Osteocyte (in vitro differentiated cells): ENCODE measurements around the gene PANK1. TPM values are rescaled to one million over a fixed set of nuclear protein-coding genes. Genes with fewer than 3 reads are reported as not detected.

Experiments
- DNase-seq: peaks from one replicate; pipeline ENCODE4 v3.0.0; 2021; ENCODE audit warnings: mixed read lengths; ENCODE audit not compliant: unreplicated experiment; ENCODE audit errors: extremely low spot score
- H3K27ac Mint-ChIP-seq: one replicate; pipeline ENCODE4 v1.8.0; 2021; ENCODE audit warnings: mild to moderate bottlenecking, mixed read lengths; ENCODE audit not compliant: unreplicated experiment
- H3K27me3 Mint-ChIP-seq: one replicate; pipeline ENCODE4 v1.8.0; 2021; ENCODE audit warnings: mixed read lengths; ENCODE audit not compliant: unreplicated experiment
- H3K36me3 Mint-ChIP-seq: one replicate; pipeline ENCODE4 v1.8.0; 2021; ENCODE audit warnings: mixed read lengths; ENCODE audit not compliant: unreplicated experiment
- H3K4me1 Mint-ChIP-seq: one replicate; pipeline ENCODE4 v1.8.0; 2021; ENCODE audit warnings: mixed read lengths; ENCODE audit not compliant: unreplicated experiment
- H3K4me3 Mint-ChIP-seq: one replicate; pipeline ENCODE4 v1.8.0; 2021; ENCODE audit warnings: mild to moderate bottlenecking, moderate library complexity, mixed read lengths; ENCODE audit not compliant: unreplicated experiment
- H3K9me3 Mint-ChIP-seq: one replicate; pipeline ENCODE4 v1.8.0; 2021; ENCODE audit warnings: mixed read lengths; ENCODE audit not compliant: unreplicated experiment
- long read RNA-seq: library from polyadenylated mRNA; unstranded; transcript quantifications from one replicate; pipeline ENCODE4 v2.0.0, GENCODE V29; 2021
- total RNA-seq: library from RNA; stranded (reverse); gene quantifications from 2 replicates; pipeline ENCODE4 v1.2.1, GENCODE V29; 2021
- TF ChIP-seq, protein P1 (sequence below): fragments of 200-600 bp; sonication (generic); IDR thresholded peaks from 2 replicates; pipeline ENCODE4 v1.5.0; 2021; ENCODE audit warnings: antibody characterized with exemption, mild to moderate bottlenecking, moderate library complexity

Gene PANK1
- total RNA-seq: 6.6 and 7.4 TPM in 2 replicates
- long read RNA-seq, partial matches to known transcripts: 3 of 10 reads
- long read RNA-seq, other reads (novel, unspliced or antisense): 6 of 10 reads

DNA sequence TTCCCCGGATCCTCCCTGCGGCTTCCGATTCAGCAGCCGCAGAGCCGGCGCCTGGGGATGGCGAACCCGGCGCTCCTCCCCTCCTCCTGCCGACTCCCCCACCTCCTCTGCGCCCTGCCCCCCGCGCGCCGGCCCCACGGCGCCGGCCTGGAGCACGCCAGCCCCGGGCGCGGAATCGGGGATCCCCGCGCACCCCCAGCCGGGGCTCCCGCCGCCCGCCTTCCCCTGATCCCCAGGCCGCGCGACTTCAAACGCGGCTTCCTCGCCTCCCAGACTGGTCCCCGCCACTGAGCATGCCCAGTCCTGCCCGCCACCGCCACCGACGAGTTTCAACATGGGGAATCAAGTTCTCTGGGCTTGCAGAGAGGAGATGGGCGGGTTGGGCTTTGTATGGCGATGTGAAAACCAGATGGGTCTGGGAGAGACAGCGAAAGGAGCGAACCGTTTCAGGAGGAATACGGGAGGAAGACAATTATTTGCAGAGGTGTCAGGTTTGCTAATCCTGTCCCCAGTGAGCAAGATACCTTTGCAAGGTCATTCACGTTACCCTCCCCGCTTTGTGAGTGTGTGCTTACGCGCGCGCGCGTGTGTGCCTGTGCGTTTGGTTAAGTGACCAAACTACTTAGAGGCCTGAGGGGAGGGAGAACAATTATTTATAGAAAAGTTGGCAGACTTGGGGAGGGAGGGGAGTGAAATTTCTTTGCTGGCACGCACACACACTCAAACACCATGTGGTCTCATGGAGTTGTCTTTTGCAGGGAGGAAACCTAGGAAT is at the start of gene PANK1:
PANK1 (minus strand) TSS at position 276 of the 775 bp plus-strand sequence. CDS start 351 bp downstream, outside the sequence.
- H3K9me3 Mint-ChIP-seq: no peaks in the 10 kb centered on the region
- peak within 1 kb of the TSS; percentile 91 for H3K4me3 Mint-ChIP-seq
- peak; percentile 93 for DNase-seq
- H3K27ac Mint-ChIP-seq: peak within 1 kb of the TSS; percentile 93
- no peaks in the 10 kb centered on the region for H3K27me3 Mint-ChIP-seq
- H3K36me3 Mint-ChIP-seq: no peaks in the 10 kb centered on the region
- TF ChIP-seq, protein P1, sequence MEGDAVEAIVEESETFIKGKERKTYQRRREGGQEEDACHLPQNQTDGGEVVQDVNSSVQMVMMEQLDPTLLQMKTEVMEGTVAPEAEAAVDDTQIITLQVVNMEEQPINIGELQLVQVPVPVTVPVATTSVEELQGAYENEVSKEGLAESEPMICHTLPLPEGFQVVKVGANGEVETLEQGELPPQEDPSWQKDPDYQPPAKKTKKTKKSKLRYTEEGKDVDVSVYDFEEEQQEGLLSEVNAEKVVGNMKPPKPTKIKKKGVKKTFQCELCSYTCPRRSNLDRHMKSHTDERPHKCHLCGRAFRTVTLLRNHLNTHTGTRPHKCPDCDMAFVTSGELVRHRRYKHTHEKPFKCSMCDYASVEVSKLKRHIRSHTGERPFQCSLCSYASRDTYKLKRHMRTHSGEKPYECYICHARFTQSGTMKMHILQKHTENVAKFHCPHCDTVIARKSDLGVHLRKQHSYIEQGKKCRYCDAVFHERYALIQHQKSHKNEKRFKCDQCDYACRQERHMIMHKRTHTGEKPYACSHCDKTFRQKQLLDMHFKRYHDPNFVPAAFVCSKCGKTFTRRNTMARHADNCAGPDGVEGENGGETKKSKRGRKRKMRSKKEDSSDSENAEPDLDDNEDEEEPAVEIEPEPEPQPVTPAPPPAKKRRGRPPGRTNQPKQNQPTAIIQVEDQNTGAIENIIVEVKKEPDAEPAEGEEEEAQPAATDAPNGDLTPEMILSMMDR: no peak
- H3K4me1 Mint-ChIP-seq: peaks cover 28% of the 10 kb centered on the region

DNA sequence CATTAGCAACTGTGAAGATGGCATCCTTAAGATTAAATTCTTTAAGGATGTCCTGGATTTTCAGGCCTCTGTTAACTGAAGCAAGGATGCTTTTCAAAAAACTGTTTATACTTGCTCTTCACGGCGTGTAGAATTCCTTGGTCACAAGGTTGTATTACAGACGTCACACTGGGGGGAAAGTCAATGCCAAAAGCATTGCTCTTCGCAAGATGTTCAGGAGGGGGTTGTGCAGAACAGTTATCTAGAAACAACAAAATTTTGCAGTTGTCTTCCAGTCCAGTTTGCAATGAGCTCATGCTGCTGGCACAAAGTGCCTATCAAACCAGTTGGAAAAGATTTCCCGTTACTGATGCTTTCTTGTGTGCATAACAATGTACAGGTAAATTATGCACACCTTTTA is 48.1 kb upstream of the PANK1 start:
- H3K4me1 Mint-ChIP-seq: peaks cover 20% of the 10 kb centered on the region
- TF ChIP-seq, protein P1: no peak
- H3K9me3 Mint-ChIP-seq: no peaks in the 10 kb centered on the region
- no peak overlapping the region for H3K4me3 Mint-ChIP-seq
- peaks cover 6% of the 10 kb centered on the region for H3K36me3 Mint-ChIP-seq
- no peak overlapping the region for H3K27ac Mint-ChIP-seq
- H3K27me3 Mint-ChIP-seq: no peaks in the 10 kb centered on the region
- no peak for DNase-seq

DNA sequence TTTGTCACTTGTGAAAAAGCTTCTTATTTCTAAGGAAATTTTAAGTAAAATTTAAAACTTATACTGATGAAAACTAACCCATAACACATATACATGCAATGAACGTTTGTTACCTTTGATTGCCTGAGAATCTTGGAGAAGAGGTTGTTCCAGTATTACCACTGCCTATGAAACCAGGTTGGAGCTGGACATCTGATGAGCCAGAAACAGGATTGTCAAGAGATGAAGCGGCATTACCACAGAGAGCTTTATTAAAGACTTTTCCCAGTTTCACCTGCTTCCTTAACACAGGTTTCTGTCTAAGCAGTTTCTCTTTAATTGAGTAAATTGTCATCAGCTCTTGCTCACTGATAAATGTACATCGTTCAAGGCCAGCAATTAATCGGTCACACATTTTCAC is 47.4 kb upstream of the PANK1 start:
- peaks cover 18% of the 10 kb centered on the region for H3K4me1 Mint-ChIP-seq
- no peaks in the 10 kb centered on the region for H3K9me3 Mint-ChIP-seq
- TF ChIP-seq, protein P1: no peak
- no peak overlapping the region for H3K27ac Mint-ChIP-seq
- H3K36me3 Mint-ChIP-seq: peaks cover 6% of the 10 kb centered on the region
- no peak for DNase-seq
- no peak overlapping the region for H3K4me3 Mint-ChIP-seq
- H3K27me3 Mint-ChIP-seq: no peaks in the 10 kb centered on the region

DNA sequence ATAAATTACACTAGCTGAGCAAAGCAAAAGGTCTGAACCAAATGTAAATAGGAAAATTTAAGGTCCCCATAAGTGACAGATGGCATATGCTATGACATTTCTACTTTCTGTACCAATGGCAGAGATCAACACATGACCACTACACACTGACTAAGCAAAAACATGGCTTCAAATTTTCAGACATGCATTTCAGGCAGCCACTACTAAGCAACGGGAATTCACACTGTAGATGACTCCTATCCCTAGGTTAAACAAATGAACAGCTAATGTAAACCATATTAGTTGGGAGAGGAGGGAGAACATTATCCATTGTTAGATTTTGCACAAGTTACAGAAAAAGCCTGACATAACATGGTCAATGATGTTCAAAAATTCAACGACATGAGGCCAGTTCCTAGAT is 45.0 kb upstream of the PANK1 start:
- Mint-ChIP-seq H3K9me3 (no peaks in the 10 kb centered on the region), H3K4me1 (peaks cover 11% of the 10 kb centered on the region), H3K4me3 (no peak overlapping the region), H3K27ac (no peak overlapping the region), H3K27me3 (no peaks in the 10 kb centered on the region), H3K36me3 (peaks cover 6% of the 10 kb centered on the region)
- TF ChIP-seq, protein P1: no peak
- DNase-seq: no peak

DNA sequence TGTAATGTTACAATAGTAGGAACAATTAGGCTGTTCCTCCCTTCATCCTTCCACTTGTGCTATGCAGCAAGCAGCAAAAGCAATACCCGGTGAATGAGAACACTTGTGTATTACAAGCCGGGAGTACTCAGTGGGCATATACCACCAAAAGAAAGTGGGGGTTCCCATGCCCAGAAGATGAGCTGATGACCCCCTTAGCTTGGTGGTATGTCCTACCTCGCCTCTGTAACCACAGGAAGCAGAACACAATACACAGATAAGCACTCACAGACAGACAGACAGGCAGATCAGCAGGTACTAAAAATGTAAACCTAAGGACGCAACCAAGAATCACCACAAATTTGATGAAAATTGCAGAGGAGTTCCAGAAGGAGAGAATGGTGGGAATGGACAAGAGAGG is 40.9 kb upstream of the PANK1 start:
- no peak for DNase-seq
- no peak overlapping the region for H3K27ac Mint-ChIP-seq
- no peak overlapping the region for H3K4me3 Mint-ChIP-seq
- H3K27me3 Mint-ChIP-seq: no peaks in the 10 kb centered on the region
- H3K4me1 Mint-ChIP-seq: no peaks in the 10 kb centered on the region
- no peaks in the 10 kb centered on the region for H3K9me3 Mint-ChIP-seq
- TF ChIP-seq, protein P1: no peak
- H3K36me3 Mint-ChIP-seq: no peaks in the 10 kb centered on the region
